HG03558 (cell line): Measurements from ENCODE around the gene KCNK16.

Experiments used
- ATAC-seq: cut with Tn5 transposase; IDR thresholded peaks from one replicate; pipeline ENCODE4 v1.9.1; 2021; ENCODE audit warnings: moderate number of reproducible peaks; ENCODE audit not compliant: unreplicated experiment; ENCODE audit errors: extremely low read depth

KCNK16 gene

GRCh38 chr6:39322306-39322850 is at the start of gene KCNK16:
KCNK16 (minus strand) TSS chr6:39322702; CDS start chr6:39322540, 162 bp downstream.
- ATAC-seq: no peak

GRCh38 chr6:39370390-39370789 is 47.9 kb upstream of the KCNK16 start:
- no peak for ATAC-seq

- no peak for ATAC-seq
These were observed 47.5 kb upstream of the KCNK16 start for GRCh38 chr6:39369987-39370386.

GRCh38 chr6:39367700-39368099 is 45.2 kb upstream of the KCNK16 start:
- ATAC-seq: no peak

- ATAC-seq: no peak
These were observed 44.6 kb upstream of the KCNK16 start for GRCh38 chr6:39366931-39367618.

GRCh38 chr6:39365281-39366074 is 43.0 kb upstream of the KCNK16 start:
- ATAC-seq: no peak

- no peak for ATAC-seq
These were observed 40.8 kb upstream of the KCNK16 start for GRCh38 chr6:39363280-39363679.

GRCh38 chr6:39362487-39362865 is 40.0 kb upstream of the KCNK16 start:
- ATAC-seq: no peak

GRCh38 chr6:39361657-39362486 is 39.4 kb upstream of the KCNK16 start:
- no peak for ATAC-seq

GRCh38 chr6:39360378-39360777 is 37.9 kb upstream of the KCNK16 start:
- no peak for ATAC-seq

GRCh38 chr6:39357998-39358686 is 35.6 kb upstream of the KCNK16 start:
- no peak for ATAC-seq

- no peak for ATAC-seq
These were observed 31.3 kb upstream of the KCNK16 start for GRCh38 chr6:39353698-39354315.

- ATAC-seq: no peak
These were observed 28.4 kb upstream of the KCNK16 start for GRCh38 chr6:39350723-39351505.

GRCh38 chr6:39348740-39349139 is 26.2 kb upstream of the KCNK16 start:
- ATAC-seq: no peak

- ATAC-seq: no peak
These were observed 25.5 kb upstream of the KCNK16 start for GRCh38 chr6:39347906-39348585.

- ATAC-seq: no peak
These were observed 24.7 kb upstream of the KCNK16 start for GRCh38 chr6:39347206-39347605.

GRCh38 chr6:39344821-39345280 is 22.3 kb upstream of the KCNK16 start:
- no peak for ATAC-seq

- ATAC-seq: no peak
These were observed 20.9 kb upstream of the KCNK16 start for GRCh38 chr6:39343396-39343870.
